Measurements from ENCODE around the gene FOXJ2. TPM values are rescaled to one million over a fixed set of nuclear protein-coding genes. Genes with fewer than 3 reads are reported as not detected.
"Not testable (repeated sequence)": the region's sequence is repeated elsewhere in the genome, so short reads cannot be mapped to it uniquely, and the experiment has no call there.

Gene FOXJ2
- polyA plus RNA-seq, 1 donor, result 18.8 TPM

DNA sequence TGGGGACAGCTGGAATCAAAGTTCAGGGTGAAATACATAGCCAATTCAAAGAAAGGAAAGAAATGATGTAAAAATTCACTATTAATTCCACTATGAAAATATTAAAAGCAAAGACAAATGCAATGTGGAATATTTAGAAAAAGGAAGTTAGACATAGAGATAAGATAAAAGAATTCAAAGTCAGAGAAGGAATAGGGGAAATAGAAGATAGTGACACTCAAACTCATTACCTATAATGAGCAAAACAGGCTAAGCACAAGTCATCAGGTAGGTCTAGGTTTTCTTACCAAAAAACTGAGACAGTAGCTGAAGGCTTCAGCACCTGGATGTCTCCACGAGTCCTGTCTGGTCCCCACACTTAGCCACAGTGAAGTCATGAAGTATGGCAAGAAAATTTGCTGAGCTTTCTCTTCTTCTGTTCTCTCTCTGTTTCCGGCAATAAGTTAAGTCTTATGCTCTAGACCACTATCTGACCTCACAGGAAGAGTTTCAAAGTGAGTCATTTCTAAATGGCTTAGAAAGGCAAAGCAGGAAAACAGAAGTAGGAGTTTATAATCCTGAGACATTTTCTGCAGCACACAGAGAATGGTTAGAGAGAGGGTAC lies 33.6 kb downstream of the FOXJ2 start, which contains the start of gene C3AR1:
Gene C3AR1 (minus strand): TSS at position 369 of the 604 bp plus-strand sequence. CDS start 6,174 bp downstream, outside the sequence.
- DNase-seq (ENCODE audit: low read depth), result no peak

DNA sequence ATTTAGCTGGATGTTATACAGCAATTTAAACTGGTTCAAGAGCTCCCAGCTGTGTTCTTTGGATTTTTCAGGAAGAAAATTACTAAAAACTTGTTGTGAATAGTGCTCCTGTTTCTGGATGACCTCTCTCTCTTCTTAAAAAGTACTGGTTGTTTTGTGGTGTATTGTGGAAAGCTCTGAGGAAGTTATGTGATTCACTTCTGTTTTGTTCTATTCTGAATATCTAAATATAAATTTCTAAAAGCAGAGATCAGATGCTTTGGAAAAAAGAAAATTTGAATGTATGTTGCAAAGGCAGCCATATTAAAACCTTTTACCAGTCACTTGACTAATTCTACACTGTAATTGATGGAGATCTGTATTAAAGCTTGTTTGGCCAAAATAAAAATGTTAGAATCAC lies 37.1 kb downstream of the FOXJ2 start:
- no peak for DNase-seq (ENCODE audit: low read depth)

DNA sequence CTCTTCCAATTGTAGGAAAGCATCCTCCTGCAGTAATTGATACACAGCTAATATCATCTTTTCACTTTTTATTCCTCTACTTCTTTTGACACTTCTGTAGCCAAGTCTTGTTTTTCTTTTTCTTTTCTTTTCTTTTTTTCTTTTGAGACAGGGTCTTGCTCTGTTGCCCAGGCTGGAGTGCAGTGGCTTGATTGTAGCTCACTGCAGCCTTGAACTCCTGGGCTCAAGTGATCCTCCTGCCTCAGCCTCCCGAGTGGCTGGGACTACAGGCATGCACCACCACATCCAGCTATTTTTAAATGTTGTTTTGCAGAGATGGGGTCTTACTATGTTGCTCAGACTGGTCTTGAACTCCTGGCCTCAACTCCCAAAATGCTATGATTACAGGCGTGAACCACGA lies 39.3 kb downstream of the FOXJ2 start:
- DNase-seq (ENCODE audit: low read depth), result not testable (repeated sequence)

DNA sequence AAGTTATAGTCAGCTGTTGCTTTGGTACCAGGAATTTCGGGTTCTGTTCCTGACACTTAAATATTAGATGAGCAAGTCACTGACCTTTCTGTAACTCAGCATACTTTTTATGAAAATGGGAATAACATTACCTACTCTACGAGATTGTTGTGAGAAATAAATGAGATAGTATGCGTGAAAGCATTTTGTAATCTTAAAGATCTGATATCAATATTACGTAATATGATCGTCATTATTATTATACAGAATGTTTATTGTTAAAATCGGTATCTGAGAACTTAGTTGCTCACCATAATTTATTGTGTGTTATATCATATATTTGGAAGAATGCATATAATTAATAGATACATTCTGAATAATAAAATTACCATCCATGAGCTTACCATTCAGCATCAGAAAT lies 43.4 kb downstream of the FOXJ2 start:
- DNase-seq (ENCODE audit: low read depth), result no peak

DNA sequence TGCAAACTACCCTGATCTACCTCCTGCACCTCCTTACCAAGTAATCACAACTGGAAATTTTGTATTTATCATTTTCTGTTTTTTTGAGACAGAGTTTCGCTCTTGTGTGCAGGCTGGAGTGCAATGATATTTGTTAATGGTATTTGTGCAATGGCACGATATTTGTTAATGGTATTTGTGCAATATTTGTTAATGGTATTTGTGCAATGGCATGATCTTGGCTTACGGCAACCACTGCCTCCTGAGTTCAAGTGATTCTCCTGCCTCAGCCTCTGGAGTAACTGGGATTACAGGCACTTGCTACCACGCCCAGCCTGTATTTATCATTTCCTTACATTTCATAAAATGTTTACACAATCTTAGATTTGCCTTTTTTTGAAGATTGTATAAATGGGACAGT lies 43.9 kb downstream of the FOXJ2 start:
- no peak for DNase-seq (ENCODE audit: low read depth)

DNA sequence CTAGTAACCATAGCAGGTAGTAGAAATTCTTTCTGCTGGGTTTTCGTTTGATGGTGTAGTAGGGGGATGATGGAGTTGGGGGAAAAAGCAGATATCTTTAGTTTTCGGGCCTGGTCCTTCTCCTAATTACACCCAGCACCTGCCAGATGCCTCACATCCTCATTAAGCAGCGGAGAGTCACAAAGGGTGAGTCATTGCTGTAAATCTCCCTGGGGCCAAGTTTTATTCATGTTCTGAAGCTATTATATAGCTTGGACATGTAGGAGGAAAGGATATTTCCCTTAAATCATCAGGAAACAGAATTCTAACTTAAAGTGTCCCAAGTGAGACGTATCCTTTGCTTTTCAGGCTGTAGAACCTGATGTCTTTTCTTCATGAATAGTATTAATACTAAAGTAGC lies 44.7 kb downstream of the FOXJ2 start:
- no peak for DNase-seq (ENCODE audit: low read depth)

DNA sequence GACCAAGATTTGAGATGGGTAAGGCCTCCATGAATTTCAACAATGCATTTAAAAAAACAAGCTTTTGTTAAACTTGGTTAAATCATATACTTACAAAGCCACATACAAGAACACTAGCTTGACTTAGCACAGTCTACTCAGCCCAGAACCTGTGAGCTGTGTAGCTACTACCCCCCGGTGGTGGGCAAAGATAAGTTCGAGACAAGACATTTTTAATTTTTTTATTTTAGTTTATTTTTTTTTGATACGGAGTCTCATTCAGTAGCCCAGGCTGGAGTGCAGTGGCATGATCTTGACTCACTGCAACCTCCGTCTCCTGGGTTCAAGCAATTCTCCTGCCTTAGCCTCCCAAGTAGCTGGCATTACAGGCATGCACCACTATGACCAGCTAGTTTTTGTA lies 45.9 kb downstream of the FOXJ2 start:
- no peak for DNase-seq (ENCODE audit: low read depth)

DNA sequence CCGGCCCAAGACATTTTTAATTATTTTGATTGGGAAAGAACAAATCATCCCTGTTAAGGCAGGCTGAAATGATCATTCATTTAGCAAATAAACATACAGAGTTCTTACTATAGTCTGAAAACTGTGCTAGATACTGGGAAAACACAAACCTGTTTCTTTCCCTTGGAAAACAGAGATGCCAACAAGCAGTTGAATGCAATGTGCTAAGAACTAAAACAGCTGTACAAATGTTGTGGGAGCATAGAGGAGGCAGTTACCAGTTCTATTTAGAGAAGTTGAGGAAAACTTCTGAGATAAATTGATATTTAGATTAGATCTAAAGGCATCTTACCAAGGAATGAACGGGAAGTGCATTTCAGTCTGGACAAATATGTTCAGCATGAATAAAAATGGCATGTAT lies 46.4 kb downstream of the FOXJ2 start:
- DNase-seq (ENCODE audit: low read depth), result no peak

DNA sequence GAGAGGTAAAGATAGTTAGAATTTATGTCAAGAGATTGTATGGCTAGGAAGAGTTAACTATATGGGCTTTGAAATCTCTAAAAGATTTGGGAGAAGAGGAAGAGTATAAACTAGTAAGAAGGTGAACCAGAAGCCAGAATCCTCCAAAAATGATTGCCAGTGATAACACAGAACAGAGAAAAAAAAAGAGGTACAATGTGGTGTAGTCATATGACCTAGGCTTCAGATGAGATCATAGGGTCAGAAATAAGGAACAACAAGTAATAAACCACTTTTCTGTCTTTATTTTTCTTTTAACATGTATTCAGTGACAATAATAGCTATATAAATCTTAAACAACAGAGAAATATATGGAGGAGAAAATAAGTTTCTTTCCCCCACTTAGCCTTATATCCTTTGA lies 47.6 kb downstream of the FOXJ2 start:
- DNase-seq (ENCODE audit: low read depth), result no peak

DNA sequence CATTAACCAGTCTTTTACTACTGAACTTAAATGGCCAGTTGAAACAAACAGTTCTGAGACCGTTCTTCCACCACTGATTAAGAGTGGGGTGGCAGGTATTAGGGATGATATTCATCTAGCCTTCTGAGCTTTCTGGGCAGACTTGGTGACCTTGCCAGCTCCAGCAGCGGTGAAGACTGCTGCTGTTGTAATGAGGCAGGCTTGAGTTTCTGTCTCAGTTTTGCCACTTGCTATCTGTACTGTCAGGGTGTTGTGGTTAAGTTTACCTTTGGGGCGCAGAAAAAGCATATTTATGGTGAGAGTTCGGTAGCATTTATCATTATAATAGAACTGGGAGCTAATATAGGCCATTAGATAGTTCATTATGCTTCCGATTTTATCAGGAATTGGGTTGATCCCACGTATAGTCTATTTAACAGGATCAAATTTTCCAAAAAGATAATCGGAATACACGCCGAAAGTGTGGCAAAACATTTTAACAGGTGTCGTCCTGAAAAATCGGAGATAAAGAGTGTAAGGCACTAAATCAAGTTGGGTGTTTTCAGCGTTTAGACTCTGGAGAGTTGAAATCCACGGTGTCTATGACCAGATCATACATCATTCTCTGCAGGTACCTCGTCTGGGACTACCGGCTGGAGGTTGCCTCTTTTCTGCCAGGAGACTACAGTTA lies 48.9 kb downstream of the FOXJ2 start:
- DNase-seq (ENCODE audit: low read depth), result no peak

DNA sequence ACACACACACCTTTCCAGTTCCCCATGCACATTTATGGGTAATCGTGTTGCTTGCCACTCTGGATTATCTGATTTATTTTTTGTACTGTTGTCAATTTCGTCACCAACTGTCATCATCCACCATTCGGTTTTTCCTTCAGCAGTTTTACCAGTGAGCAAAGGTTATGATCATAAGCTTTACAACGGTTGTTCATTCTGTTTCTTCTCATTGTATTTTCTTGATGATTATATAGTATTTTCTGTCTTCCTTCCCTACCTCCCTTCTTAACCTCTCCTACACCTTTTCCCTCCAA lies 50.2 kb downstream of the FOXJ2 start:
- no peak for DNase-seq (ENCODE audit: low read depth)

DNA sequence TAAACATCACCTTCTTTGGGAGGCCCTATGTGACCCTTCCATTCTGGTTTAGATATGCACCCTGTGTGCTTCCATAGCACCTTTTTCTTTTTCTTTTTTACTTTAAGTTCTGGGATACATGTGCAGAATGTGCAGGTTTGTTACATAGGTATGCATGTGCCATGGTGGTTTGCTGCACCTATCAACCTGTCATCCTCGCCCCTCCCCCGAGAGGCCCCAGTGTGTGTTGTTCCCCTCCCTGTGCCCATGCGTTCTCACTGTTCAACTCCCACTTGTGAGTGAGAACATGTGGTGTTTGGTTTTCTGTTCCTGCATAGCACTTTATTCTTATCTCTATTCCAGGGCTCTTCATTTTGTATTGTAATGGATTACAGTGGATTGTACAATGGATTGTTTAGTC lies 51.8 kb downstream of the FOXJ2 start:
- DNase-seq (ENCODE audit: low read depth), result not testable (repeated sequence)

DNA sequence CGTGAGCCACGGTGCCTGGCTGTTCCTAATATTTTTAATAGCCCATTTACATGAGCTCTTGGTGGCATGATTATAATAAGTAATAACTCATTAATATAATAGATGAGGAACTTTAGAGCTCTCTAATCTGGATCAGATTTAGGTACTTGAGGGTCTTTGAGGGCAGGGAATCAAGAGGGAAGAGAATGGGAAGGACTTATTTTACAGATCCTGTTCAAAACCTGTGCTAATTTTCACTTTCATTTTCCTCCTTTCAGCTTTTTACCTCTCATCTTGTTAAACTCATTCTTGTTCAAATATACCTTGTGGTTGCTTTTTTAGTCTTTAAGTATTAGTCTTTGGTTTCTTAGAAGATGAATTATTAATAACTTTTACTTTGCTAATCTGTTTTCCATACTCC lies 55.1 kb downstream of the FOXJ2 start:
- no peak for DNase-seq (ENCODE audit: low read depth)

DNA sequence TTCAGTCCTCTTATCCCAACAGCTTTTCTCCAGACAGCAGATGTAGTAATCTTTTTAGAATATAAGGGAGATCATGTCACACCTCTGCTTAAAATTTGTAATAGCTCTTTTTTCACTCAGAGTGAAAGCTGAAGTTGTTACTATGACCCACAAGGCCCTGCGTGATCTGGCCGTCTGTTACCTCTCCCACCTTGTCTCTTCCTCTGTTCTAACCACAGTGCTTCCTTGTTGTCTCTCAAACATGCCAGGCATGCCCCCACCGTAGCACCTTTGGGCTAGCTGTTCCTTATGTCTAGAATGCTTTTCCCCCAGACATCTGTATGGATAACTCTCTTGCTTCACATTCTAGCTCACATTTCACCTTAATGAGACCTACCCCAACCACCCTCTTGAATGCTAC lies 56.1 kb downstream of the FOXJ2 start:
- DNase-seq (ENCODE audit: low read depth), result no peak

DNA sequence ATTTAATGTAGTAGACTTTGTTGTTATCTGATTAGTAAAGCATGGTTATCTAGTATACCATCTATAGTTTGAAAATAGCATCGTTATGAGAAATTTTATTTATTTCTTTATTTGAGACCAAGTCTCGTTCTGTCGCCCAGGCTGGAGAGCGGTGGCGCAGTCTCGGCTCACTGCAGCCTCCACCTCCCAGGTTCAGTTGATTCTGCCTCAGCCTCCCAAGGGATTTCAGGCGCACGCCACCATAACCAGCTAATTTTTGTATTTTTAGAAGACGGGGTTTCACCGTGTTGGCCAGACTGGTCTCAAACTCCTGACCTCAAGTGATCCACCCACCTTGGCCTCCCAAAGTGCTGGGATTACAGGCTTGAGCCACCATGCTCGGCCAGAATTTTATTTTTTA lies 56.8 kb downstream of the FOXJ2 start:
- not testable (repeated sequence) for DNase-seq (ENCODE audit: low read depth)

DNA sequence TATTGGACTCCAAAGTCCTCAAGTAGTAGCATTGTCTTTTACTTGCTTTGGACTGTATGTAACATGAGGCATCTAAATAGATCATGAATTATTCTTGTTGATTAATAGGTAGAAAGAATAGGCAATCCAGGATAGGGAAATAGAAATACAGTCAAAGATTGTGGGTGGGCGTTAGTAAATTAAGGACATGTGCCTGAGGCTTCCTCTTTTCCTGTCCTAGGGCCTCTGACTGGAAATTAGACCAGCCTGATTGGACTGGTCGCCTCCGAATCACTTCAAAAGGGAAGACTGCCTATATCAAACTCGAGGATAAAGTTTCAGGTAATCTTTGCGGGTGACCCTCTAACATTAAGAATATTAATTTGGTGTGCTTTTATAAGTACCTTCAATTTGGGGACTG lies 57.2 kb downstream of the FOXJ2 start:
- no peak for DNase-seq (ENCODE audit: low read depth)

DNA sequence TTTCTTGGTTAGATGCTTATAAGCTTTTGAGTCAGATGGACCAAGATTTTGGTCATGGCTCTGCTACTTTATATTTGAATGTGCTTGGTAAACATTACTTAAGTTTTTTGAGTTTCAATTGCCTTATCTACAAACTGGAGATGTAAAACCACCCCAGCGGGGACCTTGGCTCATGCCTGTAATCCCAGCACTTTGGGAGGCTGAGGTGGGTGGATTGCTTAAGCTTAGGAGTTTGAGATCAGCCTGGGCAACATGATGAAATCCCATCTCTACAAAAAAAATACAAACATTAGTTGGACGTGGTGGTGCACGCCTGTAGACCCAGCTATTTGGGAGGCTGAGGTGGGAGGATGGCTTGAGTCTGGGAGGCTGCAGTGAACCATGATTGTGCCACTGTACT lies 60.8 kb downstream of the FOXJ2 start:
- no peak for DNase-seq (ENCODE audit: low read depth)

DNA sequence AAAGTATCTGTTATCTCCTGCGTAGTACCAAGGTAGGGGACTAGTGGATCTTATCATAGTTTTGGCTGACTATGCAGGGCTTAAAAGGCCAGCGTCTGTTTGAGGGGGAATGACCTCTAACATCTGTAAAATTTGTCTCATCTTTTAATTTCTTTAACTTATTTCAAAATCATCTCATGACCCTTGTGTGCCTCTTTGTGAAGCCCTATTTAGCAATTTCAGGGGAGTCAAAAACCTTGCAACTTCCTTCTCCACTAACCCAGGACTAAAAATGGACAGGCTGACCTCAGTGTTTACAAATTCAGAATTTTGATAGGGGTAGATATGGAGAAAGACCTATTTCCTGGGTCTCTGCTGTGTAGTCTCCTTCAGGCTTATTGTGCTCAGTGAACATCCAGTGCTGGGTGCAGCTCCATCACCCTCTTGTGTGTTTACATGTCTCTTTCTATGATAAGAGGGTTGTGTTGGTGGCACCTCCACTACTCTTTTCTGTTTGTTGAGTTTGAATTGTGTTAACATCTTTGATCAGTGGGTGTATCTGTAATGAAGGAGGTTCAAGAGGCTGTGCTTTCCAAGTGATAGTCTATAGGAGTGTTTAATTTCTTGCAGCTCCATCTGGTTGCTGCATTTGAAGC lies 63.9 kb downstream of the FOXJ2 start:
- DNase-seq (ENCODE audit: low read depth), result no peak

DNA sequence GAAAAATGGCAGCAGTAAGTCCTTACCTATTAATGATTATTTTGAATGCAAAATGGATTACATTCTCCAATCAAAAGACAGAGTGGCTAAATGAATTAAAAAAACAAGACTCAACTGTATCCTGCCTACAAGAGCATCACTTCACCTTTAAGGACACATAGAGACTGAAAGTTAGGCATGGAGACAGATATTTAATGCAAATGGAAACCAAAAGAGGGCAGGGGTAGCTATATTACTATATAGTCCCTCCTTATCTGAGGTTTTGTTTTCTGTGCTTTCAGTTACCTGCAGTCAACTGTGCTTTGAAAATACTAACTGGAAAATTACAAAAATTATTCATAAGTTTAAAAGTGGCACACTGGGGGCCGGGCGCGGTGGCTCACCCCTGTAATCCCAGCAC lies 66.7 kb downstream of the FOXJ2 start:
- DNase-seq (ENCODE audit: low read depth), result no peak

Measured in forelimb muscle (tissue), 1 donor.